GM21717 (cell line): ENCODE results near the gene COMMD10.
A peak's percentile ranks its signal among the peaks of the same experiment; 100 is the strongest.

Source experiments
- ATAC-seq: cut with Tn5 transposase; IDR thresholded peaks from one replicate; pipeline ENCODE4 v1.9.1; 2021; ENCODE audit warnings: mild to moderate bottlenecking, moderate library complexity; ENCODE audit not compliant: unreplicated experiment

The COMMD10 gene

GRCh38 chr5:116209166-116209565 lies 124.3 kb downstream of the COMMD10 start:
- no peak for ATAC-seq

- ATAC-seq: no peak
These were observed 127.4 kb downstream of the COMMD10 start for GRCh38 chr5:116212225-116212624.

- ATAC-seq: no peak
These were observed 131.4 kb downstream of the COMMD10 start for GRCh38 chr5:116216246-116216645.

- no peak for ATAC-seq
These were observed 140.6 kb downstream of the COMMD10 start for GRCh38 chr5:116225281-116225922.

- no peak for ATAC-seq
These were observed 144.4 kb downstream of the COMMD10 start for GRCh38 chr5:116229131-116229689.

- no peak for ATAC-seq
These were observed 146.5 kb downstream of the COMMD10 start for GRCh38 chr5:116231288-116231687.

GRCh38 chr5:116234681-116235080 lies 149.9 kb downstream of the COMMD10 start:
- ATAC-seq: no peak

GRCh38 chr5:116237917-116238500 lies 153.2 kb downstream of the COMMD10 start:
- ATAC-seq: no peak

GRCh38 chr5:116242343-116242742 lies 157.5 kb downstream of the COMMD10 start:
- no peak for ATAC-seq

GRCh38 chr5:116248432-116248831 lies 163.6 kb downstream of the COMMD10 start:
- ATAC-seq: no peak

- ATAC-seq: no peak
These were observed 164.8 kb downstream of the COMMD10 start for GRCh38 chr5:116249648-116250047.

- ATAC-seq: no peak
These were observed 171.9 kb downstream of the COMMD10 start for GRCh38 chr5:116256717-116257116.

GRCh38 chr5:116265471-116265870 lies 180.6 kb downstream of the COMMD10 start:
- no peak for ATAC-seq

GRCh38 chr5:116271446-116272025 lies 186.7 kb downstream of the COMMD10 start:
- no peak for ATAC-seq

- ATAC-seq: no peak
These were observed 187.6 kb downstream of the COMMD10 start for GRCh38 chr5:116272281-116272941.

GRCh38 chr5:116273448-116274242 lies 188.8 kb downstream of the COMMD10 start:
- peak; percentile 90 for ATAC-seq

- ATAC-seq: no peak
These were observed 189.4 kb downstream of the COMMD10 start for GRCh38 chr5:116274251-116274650.

GRCh38 chr5:116275282-116275681 lies 190.5 kb downstream of the COMMD10 start:
- no peak for ATAC-seq

- no peak for ATAC-seq
These were observed 192.1 kb downstream of the COMMD10 start for GRCh38 chr5:116276952-116277351.

GRCh38 chr5:116280149-116280803 lies 195.5 kb downstream of the COMMD10 start:
- no peak for ATAC-seq
